ENCODE results near the gene ECT2L.

The ECT2L gene

DNA sequence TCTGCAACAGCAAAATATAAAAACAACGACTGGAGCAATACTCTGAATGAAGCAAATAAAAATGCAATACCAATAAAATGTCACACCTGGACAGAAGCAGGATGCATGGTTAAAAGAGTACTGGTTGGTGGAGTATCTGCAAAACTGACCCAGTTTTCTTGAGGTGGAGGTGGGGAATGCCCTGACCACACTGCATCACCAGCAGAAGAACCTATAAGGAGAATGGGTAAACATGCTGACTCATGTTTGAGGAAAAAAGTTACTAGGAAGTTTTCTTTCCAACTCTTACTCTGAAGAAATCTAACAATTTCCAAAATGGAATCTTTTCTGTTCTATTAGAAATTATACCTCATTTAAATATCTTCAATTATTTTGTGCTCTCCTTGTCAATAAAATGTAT lies 148.5 kb downstream of the ECT2L start:
- Mint-ChIP-seq H3K9me3 (no peaks in the 10 kb centered on the region), H3K27me3 (ENCODE audit: low read depth) (no peaks in the 10 kb centered on the region)
- TF ChIP-seq CTCF (IDR thresholded peaks at IDR 0.05; ENCODE audit: unreplicated experiment in 3 of 3) = no peak

DNA sequence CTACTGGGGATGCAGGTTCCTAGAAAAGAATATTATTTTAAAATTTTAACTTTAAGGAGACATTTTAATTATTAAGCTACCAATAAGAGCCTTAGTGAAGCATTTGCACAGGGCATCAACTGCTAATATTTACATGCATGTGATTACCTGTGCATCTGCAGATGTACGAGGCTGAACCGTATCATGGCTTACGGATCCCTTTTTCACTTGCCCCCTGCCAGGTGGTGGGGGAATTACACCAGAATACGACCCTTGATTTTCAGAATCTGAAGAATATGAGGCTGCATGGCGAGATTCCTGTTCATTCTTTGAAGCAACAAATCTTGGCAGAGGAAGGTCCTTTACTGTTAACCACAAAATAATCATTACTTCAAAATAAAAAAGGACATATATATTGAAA lies 149.5 kb downstream of the ECT2L start:
- peaks cover 33% of the 10 kb centered on the region for H3K36me3 Mint-ChIP-seq (ENCODE audit: low read depth)
- no peaks in the 10 kb centered on the region for H3K27me3 Mint-ChIP-seq (ENCODE audit: low read depth)
- H3K4me3 Mint-ChIP-seq = no peak overlapping the region
- H3K4me1 Mint-ChIP-seq = no peaks in the 10 kb centered on the region
- peak in 1 of 3 experiments; percentile 12 for TF ChIP-seq CTCF (IDR thresholded peaks at IDR 0.05; ENCODE audit: unreplicated experiment in 3 of 3)
- no peak overlapping the region for H3K27ac Mint-ChIP-seq
- no peaks in the 10 kb centered on the region for H3K9me3 Mint-ChIP-seq

More for the DNA sequence above, 148.5 kb downstream of the ECT2L start:
- no peak overlapping the region for H3K4me3 Mint-ChIP-seq
- peaks cover 40% of the 10 kb centered on the region for H3K36me3 Mint-ChIP-seq (ENCODE audit: low read depth)
- H3K27ac Mint-ChIP-seq = no peak overlapping the region
- H3K4me1 Mint-ChIP-seq = no peaks in the 10 kb centered on the region

DNA sequence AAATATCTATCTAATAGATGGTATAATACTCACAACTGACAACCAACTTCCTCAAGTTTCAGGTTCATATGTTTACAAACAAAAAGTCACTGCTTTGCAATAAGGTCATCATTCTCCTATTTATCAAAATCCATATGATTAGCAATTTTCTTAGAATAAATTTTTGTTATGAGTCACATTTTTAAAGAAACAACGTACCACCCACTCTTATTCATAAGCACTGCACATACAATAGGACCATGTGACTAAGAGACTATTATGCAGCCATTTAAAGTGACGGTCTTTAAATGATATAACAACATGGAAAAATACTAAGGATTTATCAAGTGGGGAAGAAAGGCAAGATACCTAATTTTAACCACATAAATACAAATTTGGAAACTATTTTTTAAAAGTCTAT lies 152.1 kb downstream of the ECT2L start:
- Mint-ChIP-seq H3K9me3 (no peaks in the 10 kb centered on the region), H3K4me3 (no peak overlapping the region), H3K36me3 (ENCODE audit: low read depth) (peaks cover 20% of the 10 kb centered on the region), H3K27me3 (ENCODE audit: low read depth) (no peaks in the 10 kb centered on the region), H3K4me1 (no peaks in the 10 kb centered on the region), H3K27ac (no peak overlapping the region)
- no peak for TF ChIP-seq CTCF (IDR thresholded peaks at IDR 0.05; ENCODE audit: unreplicated experiment in 3 of 3)

GRCh38 chr6:138948546-138949179 lies 152.8 kb downstream of the ECT2L start:
- no peaks in the 10 kb centered on the region for H3K9me3 Mint-ChIP-seq
- H3K4me3 Mint-ChIP-seq = no peak overlapping the region
- peaks cover 21% of the 10 kb centered on the region for H3K36me3 Mint-ChIP-seq (ENCODE audit: low read depth)
- no peak for TF ChIP-seq CTCF (IDR thresholded peaks at IDR 0.05; ENCODE audit: unreplicated experiment in 3 of 3)
- no peaks in the 10 kb centered on the region for H3K27me3 Mint-ChIP-seq (ENCODE audit: low read depth)
- H3K4me1 Mint-ChIP-seq = no peaks in the 10 kb centered on the region
- peak overlapping the region in 1 of 3 experiments; percentile 13 for H3K27ac Mint-ChIP-seq

DNA sequence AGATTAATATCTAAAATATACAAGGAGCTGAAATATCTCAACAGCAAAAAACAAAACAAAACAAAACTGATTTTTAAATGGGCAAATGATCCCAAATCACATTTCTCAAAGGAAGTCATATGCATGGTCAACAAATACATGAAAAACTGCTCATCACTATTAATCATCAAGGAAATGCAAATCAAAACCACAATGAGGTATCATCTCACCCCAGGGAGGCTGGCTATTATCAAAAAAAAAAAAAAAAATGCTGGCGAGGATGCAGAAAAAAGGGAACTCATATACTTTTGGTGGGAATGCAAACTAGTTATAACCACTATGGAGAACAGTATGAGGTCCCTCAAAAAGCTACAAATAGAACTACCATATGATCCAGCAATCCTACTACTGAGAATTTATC lies 157.6 kb downstream of the ECT2L start:
- Mint-ChIP-seq H3K4me3 (no peak overlapping the region), H3K9me3 (no peaks in the 10 kb centered on the region), H3K36me3 (ENCODE audit: low read depth) (peaks cover 6% of the 10 kb centered on the region), H3K4me1 (peaks cover 10% of the 10 kb centered on the region), H3K27ac (no peak overlapping the region), H3K27me3 (ENCODE audit: low read depth) (no peaks in the 10 kb centered on the region)
- no peak for TF ChIP-seq CTCF (IDR thresholded peaks at IDR 0.05; ENCODE audit: unreplicated experiment in 3 of 3)

Data from nephron (organoid).